Measurements from ENCODE around the gene NOLC1.

NOLC1 gene

DNA sequence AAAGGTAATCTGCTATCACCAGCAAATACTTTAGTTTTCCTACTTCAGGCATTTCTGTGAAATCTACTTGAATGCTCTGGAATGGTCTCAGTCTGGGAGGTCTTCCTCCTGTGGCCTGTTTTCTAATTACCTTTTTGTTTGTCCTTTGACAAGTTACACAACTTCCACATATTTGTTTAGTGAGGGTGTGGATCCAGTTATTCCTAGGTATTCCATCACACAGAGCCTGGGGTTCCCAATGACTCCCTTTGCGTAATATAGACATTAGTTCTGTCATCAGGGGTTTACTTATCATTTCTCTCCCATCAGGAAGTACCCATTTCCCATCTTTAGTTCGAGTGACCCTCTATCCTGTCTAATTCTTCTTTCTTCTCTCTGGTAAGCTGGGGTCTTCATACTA, 45.8 kb downstream of the NOLC1 start:
- H3K9ac ChIP-seq (ENCODE audit: low read depth, low read length), result no peak overlapping the region
- H3K4me2 ChIP-seq (ENCODE audit: low read length), result no peak overlapping the region
- H3K36me3 ChIP-seq (ENCODE audit: insufficient read depth, low read length), result no peaks in the 10 kb centered on the region
- no peak overlapping the region for H3K4me3 ChIP-seq (ENCODE audit: low read length)
- peaks cover 38% of the 10 kb centered on the region for H3K27me3 ChIP-seq (ENCODE audit: control insufficient read depth, insufficient read depth, low read length)
- no peaks in the 10 kb centered on the region for H3K9me3 ChIP-seq (replicated peaks; ENCODE audit: low read length)
- H3K4me1 ChIP-seq (ENCODE audit: control insufficient read depth, insufficient read depth, low read length), result peaks cover 5% of the 10 kb centered on the region

- Histone ChIP-seq H3K4me1 (ENCODE audit: control insufficient read depth, insufficient read depth, low read length) (no peaks in the 10 kb centered on the region), H3K9me3 (replicated peaks; ENCODE audit: low read length) (peaks cover 9% of the 10 kb centered on the region), H3K4me3 (ENCODE audit: low read length) (no peak overlapping the region), H3K9ac (ENCODE audit: low read depth, low read length) (no peak overlapping the region), H3K4me2 (ENCODE audit: low read length) (no peak overlapping the region), H3K36me3 (ENCODE audit: insufficient read depth, low read length) (no peaks in the 10 kb centered on the region), H3K27me3 (ENCODE audit: control insufficient read depth, insufficient read depth, low read length) (peaks cover 40% of the 10 kb centered on the region)
These were observed 48.8 kb downstream of the NOLC1 start for GRCh38 chr10:102200751-102201640.

GRCh38 chr10:102202386-102202785, 50.2 kb downstream of the NOLC1 start:
- H3K4me1 ChIP-seq (ENCODE audit: control insufficient read depth, insufficient read depth, low read length), result no peaks in the 10 kb centered on the region
- H3K9ac ChIP-seq (ENCODE audit: low read depth, low read length), result no peak overlapping the region
- H3K36me3 ChIP-seq (ENCODE audit: insufficient read depth, low read length), result no peaks in the 10 kb centered on the region
- peaks cover 9% of the 10 kb centered on the region for H3K9me3 ChIP-seq (replicated peaks; ENCODE audit: low read length)
- H3K4me2 ChIP-seq (ENCODE audit: low read length), result no peak overlapping the region
- H3K4me3 ChIP-seq (ENCODE audit: low read length), result no peak overlapping the region
- peaks cover 40% of the 10 kb centered on the region for H3K27me3 ChIP-seq (ENCODE audit: control insufficient read depth, insufficient read depth, low read length)

DNA sequence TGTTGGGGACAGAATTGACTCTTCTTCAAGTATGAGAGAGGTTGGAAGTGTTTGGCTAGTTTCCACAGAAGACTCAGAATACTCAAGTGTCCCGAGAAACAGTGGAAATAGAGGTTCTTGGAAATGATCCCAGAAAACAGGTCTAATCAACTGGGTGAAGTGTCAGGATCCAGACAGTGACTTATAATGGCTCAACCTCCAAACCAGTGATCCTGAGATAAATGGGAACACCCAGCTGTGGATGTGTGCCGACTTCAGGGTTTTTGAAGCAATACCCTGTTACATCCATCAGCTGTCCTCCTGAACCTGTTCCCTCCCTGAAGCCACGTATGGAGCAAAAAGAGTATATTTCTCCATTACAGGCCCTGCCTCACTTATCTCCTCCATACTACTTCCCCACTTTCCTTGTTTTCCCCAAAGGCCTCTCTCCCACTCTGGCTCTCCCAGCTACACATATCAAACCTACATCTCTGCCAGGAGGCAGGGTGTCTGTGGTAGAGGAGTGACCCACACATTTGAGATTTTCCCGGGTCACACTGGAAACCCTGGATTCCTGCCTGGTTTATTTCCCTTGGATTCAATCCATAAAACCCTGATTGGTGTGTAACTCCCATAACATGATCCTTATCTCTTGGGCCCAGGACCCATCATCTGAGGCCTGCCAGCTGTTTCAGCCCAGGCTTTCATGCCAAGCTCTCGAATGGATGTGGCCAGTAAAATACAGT, 56.3 kb downstream of the NOLC1 start:
- Histone ChIP-seq H3K27me3 (ENCODE audit: control insufficient read depth, insufficient read depth, low read length) (peaks cover 16% of the 10 kb centered on the region), H3K4me1 (ENCODE audit: control insufficient read depth, insufficient read depth, low read length) (peaks cover 4% of the 10 kb centered on the region), H3K4me3 (ENCODE audit: low read length) (no peak overlapping the region), H3K4me2 (ENCODE audit: low read length) (no peak overlapping the region), H3K9ac (ENCODE audit: low read depth, low read length) (no peak overlapping the region), H3K36me3 (ENCODE audit: insufficient read depth, low read length) (no peaks in the 10 kb centered on the region), H3K9me3 (replicated peaks; ENCODE audit: low read length) (peaks cover 9% of the 10 kb centered on the region)

GRCh38 chr10:102211615-102212299, 59.6 kb downstream of the NOLC1 start:
- Histone ChIP-seq H3K36me3 (ENCODE audit: insufficient read depth, low read length) (no peaks in the 10 kb centered on the region), H3K4me3 (ENCODE audit: low read length) (no peak overlapping the region), H3K4me2 (ENCODE audit: low read length) (no peak overlapping the region), H3K9ac (ENCODE audit: low read depth, low read length) (no peak overlapping the region), H3K9me3 (replicated peaks; ENCODE audit: low read length) (no peaks in the 10 kb centered on the region), H3K4me1 (ENCODE audit: control insufficient read depth, insufficient read depth, low read length) (peaks cover 4% of the 10 kb centered on the region), H3K27me3 (ENCODE audit: control insufficient read depth, insufficient read depth, low read length) (peaks cover 11% of the 10 kb centered on the region)
